HCT116 (cell line): ENCODE data around the gene P2RX7. TPM values are rescaled to one million over a fixed set of nuclear protein-coding genes. Genes with fewer than 3 reads are reported as not detected.
"Not testable (repeated sequence)": the region's sequence is repeated elsewhere in the genome, so short reads cannot be mapped to it uniquely, and the experiment has no call there.

Source experiments
- ATAC-seq: fragments of 200-7000 bp; cut with Tn5 transposase; 2 replicates; pipeline ENCODE4 v1.9.1; 2020; ENCODE audit warnings: mild to moderate bottlenecking, moderate library complexity
- BruUV-seq: library from RNA; stranded (reverse); fragments of 400-500 nt; replicated peaks from 2 replicates; lab custom pipeline; 2021; lab: Mats Ljungman, UMichigan
- CTCF ChIA-PET: fragments of 300-600 bp; sonication (Branson Sonifier 250); formaldehyde crosslinking; loops from one replicate; lab custom pipeline; 2021; ENCODE audit warnings: antibody characterized with exemption; lab: Charles Lee
- POLR2A ChIA-PET: fragments of 300-600, 350-600 bp; sonication (Branson Sonifier 250); formaldehyde crosslinking; loops from one replicate; lab custom pipeline; 2021; ENCODE audit warnings: antibody characterized with exemption; lab: Charles Lee
- RAD21 ChIA-PET, 2 experiments: fragments of 300-600 bp; sonication (Branson Sonifier 250); formaldehyde crosslinking; loops; one replicate each; lab custom pipeline; 2023; ENCODE audit warnings: low total read pairs in 2 of 2; ENCODE audit not compliant: uncharacterized antibody in 2 of 2, unreplicated experiment in 2 of 2, low non-redundant PET in 1 of 2; lab: Charles Lee
- DNase-seq: peaks from one replicate; pipeline ENCODE4 v3.0.0-alpha.2; 2010; ENCODE audit warnings: low read depth, low spot score
- H2AFZ ChIP-seq: fragments of 200-600 bp; shearing (Covaris generic), sonication (generic); 2 replicates; pipeline ENCODE4 v1.6.1; 2017; ENCODE audit warnings: low read depth, mixed run types, mixed read lengths, antibody characterized with exemption, low read length; ENCODE audit not compliant: poor library complexity, severe bottlenecking
- H3K27ac ChIP-seq: 2 replicates; pipeline ENCODE4 v1.5.1; 2012; ENCODE audit warnings: low read depth, low read length
- H3K27me3 ChIP-seq: fragments of 200-600 bp; sonication (generic); 2 replicates; pipeline ENCODE4 v1.6.1; 2016; ENCODE audit warnings: mixed run types, low read length, mixed read lengths; ENCODE audit not compliant: insufficient read depth
- H3K36me3 ChIP-seq, 2 experiments: fragments of 200-500 bp in 1 of 2; fragments of 200-600 bp in 1 of 2; sonication (Bioruptor generic) in 1 of 2; sonication (generic) in 1 of 2; 2 replicates each; pipeline versions ENCODE4 v1.5.1 to v1.6.1; 2014 to 2016; ENCODE audit warnings: low read length in 2 of 2, inconsistent platforms in 1 of 2, mixed read lengths in 1 of 2, mixed run types in 1 of 2; ENCODE audit not compliant: insufficient read depth in 2 of 2, control insufficient read depth in 1 of 2
- H3K4me1 ChIP-seq, 2 experiments: fragments of 200-600 bp in 1 of 2; sonication (generic) in 1 of 2; 2 replicates each; pipeline versions ENCODE4 v1.5.1 to v1.6.1; 2012 to 2017; ENCODE audit warnings: low read length in 2 of 2, inconsistent platforms in 1 of 2, mild to moderate bottlenecking in 1 of 2, mixed read lengths in 1 of 2, mixed run types in 1 of 2, moderate library complexity in 1 of 2; ENCODE audit not compliant: insufficient read depth in 2 of 2, control insufficient read depth in 1 of 2
- H3K4me2 ChIP-seq: fragments of 200-600 bp; sonication (generic); 2 replicates; pipeline ENCODE4 v1.6.1; 2017; ENCODE audit warnings: mixed run types, low read length, mixed read lengths
- H3K4me3 ChIP-seq, 2 experiments: fragments of 200-600 bp in 1 of 2; sonication (generic) in 1 of 2; replicated peaks in 1 of 2; 2 replicates each; pipeline ENCODE4 v1.5.1; 2011 to 2016; ENCODE audit warnings: low read length in 2 of 2, control low read depth in 1 of 2, low read depth in 1 of 2, mild to moderate bottlenecking in 1 of 2, mixed read lengths in 1 of 2, mixed run types in 1 of 2
- H3K79me2 ChIP-seq: fragments of 200-600 bp; sonication (generic); 2 replicates; pipeline ENCODE4 v1.6.1; 2017; ENCODE audit warnings: mild to moderate bottlenecking, mixed run types, low read length, moderate library complexity, mixed read lengths; ENCODE audit not compliant: insufficient read depth
- H3K9ac ChIP-seq: fragments of 200-600 bp; sonication (generic); 2 replicates; pipeline ENCODE4 v1.6.1; 2016; ENCODE audit warnings: low read length, mixed read lengths
- H3K9me2 ChIP-seq: fragments of 200-600 bp; sonication (generic), shearing (Covaris generic); 2 replicates; pipeline ENCODE4 v1.6.1; 2017; ENCODE audit warnings: mixed run types, mild to moderate bottlenecking, moderate library complexity; ENCODE audit not compliant: insufficient read depth
- H3K9me3 ChIP-seq, 2 experiments: fragments of 200-500 bp in 1 of 2; fragments of 200-600 bp in 1 of 2; sonication (Bioruptor generic) in 1 of 2; sonication (generic) in 1 of 2; 2 replicates each; pipeline ENCODE4 v1.6.1; 2014 to 2017; ENCODE audit warnings: low read length in 2 of 2, mixed read lengths in 2 of 2, inconsistent platforms in 1 of 2, low read depth in 1 of 2, mild to moderate bottlenecking in 1 of 2, mixed run types in 1 of 2, moderate library complexity in 1 of 2; ENCODE audit not compliant: control insufficient read depth in 1 of 2, insufficient read depth in 1 of 2
- H4K20me1 ChIP-seq: fragments of 200-600 bp; sonication (generic), shearing (Covaris generic); 2 replicates; pipeline ENCODE4 v1.6.1; 2017; ENCODE audit warnings: mixed run types, mild to moderate bottlenecking, moderate library complexity; ENCODE audit not compliant: insufficient read depth
- intact Hi-C: fragments of 100-400 bp; cut with micrococcal nuclease; formaldehyde crosslinking; loops from 2 replicates; pipeline ENCODE4 v1.10.0; 2022
- total RNA-seq: library from RNA; stranded (reverse); gene quantifications from one replicate; pipeline ENCODE4 v1.2.1, GENCODE V29; 2021; ENCODE audit not compliant: unreplicated experiment
- TF ChIP-seq, protein P1 (sequence below): IDR thresholded peaks from 2 replicates; pipeline ENCODE4 v1.6.1; 2012
- TF ChIP-seq, protein P2 (sequence below): IDR thresholded peaks from 2 replicates; pipeline ENCODE4 v1.6.1; 2012

P2RX7 gene
- total RNA-seq, 1 experiment from 2014 or later: 1.5 TPM

DNA sequence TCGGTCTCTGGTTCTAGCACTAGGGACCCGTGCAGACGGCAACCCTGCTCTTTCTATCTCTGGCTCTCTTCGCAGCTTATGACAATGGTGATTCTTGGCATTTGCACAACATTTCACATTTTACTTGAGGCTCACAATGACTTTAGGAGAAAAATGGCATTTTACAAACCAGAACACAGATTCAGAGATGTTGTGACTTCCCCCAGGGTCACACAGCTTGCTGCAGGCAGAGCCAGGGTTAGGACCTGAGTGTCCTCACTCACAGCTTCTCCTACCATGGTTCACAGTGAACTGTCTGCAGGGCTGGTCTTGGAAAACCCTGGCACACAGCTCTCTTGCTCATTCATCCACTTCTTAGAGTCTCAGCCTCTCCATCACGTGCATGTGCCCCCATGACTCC is 23.7 kb downstream of the P2RX7 start:
- H3K9me2 ChIP-seq: no peaks in the 10 kb centered on the region
- H3K4me2 ChIP-seq: no peak overlapping the region
- H3K4me3 ChIP-seq: no peak overlapping the region
- H3K9ac ChIP-seq: no peak overlapping the region
- RAD21 ChIA-PET: no interaction called here
- H3K4me1 ChIP-seq: no peaks in the 10 kb centered on the region
- H4K20me1 ChIP-seq: no peaks in the 10 kb centered on the region
- no peak overlapping the region for H3K27ac ChIP-seq
- H3K36me3 ChIP-seq: no peaks in the 10 kb centered on the region
- no TSS peak for BruUV-seq
- TF ChIP-seq, protein P1, sequence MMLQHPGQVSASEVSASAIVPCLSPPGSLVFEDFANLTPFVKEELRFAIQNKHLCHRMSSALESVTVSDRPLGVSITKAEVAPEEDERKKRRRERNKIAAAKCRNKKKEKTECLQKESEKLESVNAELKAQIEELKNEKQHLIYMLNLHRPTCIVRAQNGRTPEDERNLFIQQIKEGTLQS: no peak
- ATAC-seq (no peak), DNase-seq (no peak)
- intact Hi-C loops: no loop called here
- CTCF ChIA-PET: no interaction called here
- H3K9me3 ChIP-seq: no peaks in the 10 kb centered on the region
- H3K27me3 ChIP-seq: no peaks in the 10 kb centered on the region; the same call in 1 of the 2 replicates
- H2AFZ ChIP-seq: no peak overlapping the region
- H3K79me2 ChIP-seq: no peaks in the 10 kb centered on the region
- POLR2A ChIA-PET: no interaction called here

DNA sequence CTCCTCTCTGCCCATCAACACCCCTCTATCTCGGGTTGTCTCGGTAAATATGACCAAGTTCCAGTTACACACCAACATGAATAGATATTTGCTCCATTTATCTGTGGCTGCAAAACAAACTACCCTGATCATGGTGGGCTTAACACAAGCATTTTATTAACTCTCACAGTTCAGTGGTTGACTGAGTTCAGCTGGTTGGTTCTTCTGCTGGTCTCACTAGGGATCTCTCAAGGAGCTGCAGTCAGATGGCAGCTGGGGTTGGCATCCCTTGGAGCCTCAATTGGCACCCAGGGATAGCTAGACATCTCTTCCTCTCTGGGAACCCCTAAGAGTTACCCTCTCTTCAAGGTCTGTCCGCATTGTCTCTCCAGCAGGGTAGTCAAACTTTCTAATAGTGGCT is 25.4 kb downstream of the P2RX7 start:
- ChIA-PET CTCF (no interaction called here), RAD21 (no interaction called here), POLR2A (no interaction called here)
- no TSS peak for BruUV-seq
- H3K9me3 ChIP-seq: no peaks in the 10 kb centered on the region
- ATAC-seq (no peak), DNase-seq (no peak)
- no peaks in the 10 kb centered on the region for H3K36me3 ChIP-seq
- no peak overlapping the region for H3K4me2 ChIP-seq
- no peaks in the 10 kb centered on the region for H3K4me1 ChIP-seq
- intact Hi-C loops: no loop called here
- no peak overlapping the region for H3K27ac ChIP-seq
- TF ChIP-seq, protein P2, sequence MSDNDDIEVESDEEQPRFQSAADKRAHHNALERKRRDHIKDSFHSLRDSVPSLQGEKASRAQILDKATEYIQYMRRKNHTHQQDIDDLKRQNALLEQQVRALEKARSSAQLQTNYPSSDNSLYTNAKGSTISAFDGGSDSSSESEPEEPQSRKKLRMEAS: no peak
- no peaks in the 10 kb centered on the region for H4K20me1 ChIP-seq
- H3K27me3 ChIP-seq: no peaks in the 10 kb centered on the region; the same call in 1 of the 2 replicates
- no peaks in the 10 kb centered on the region for H3K9me2 ChIP-seq
- no peak overlapping the region for H2AFZ ChIP-seq
- H3K9ac ChIP-seq: no peak overlapping the region
- no peak overlapping the region for H3K4me3 ChIP-seq
- no peaks in the 10 kb centered on the region for H3K79me2 ChIP-seq

DNA sequence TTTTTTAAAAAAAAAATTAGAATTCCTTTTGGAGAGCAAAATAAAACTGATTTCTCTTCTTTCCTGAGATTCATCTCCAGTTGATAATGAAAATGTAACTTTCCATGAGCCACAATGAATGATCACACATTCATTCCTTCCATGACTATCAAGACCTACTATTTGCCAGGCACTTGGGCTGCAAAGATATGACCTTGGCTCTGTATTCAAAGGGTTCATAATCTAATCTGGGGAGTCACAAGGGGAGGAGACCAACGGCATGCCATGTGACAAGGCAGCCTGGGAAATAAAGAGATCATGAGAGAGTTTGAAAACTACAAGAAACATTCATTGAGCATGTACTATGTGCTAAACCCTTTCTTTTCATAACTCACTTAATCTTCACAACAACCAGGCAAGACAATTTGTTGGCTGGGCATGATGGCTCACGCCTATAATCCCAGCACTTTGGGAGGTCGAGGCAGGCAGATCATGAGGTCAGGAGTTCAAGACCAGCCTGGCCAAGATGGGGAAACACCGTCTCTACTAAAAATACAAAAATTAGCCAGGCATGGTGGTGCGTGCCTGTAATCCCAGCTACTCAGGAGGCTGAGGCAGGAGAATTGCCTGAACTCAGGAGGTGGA is 26.2 kb downstream of the P2RX7 start:
- CTCF ChIA-PET, RAD21 ChIA-PET, POLR2A ChIA-PET: not testable (repeated sequence)

More for the DNA sequence above, 26.2 kb downstream of the P2RX7 start:
- ATAC-seq, H3K27ac ChIP-seq, H3K9me2 ChIP-seq, H4K20me1 ChIP-seq, H2AFZ ChIP-seq, H3K36me3 ChIP-seq, BruUV-seq, H3K27me3 ChIP-seq, intact Hi-C loops, H3K9me3 ChIP-seq, DNase-seq, H3K9ac ChIP-seq, H3K79me2 ChIP-seq, H3K4me3 ChIP-seq, H3K4me1 ChIP-seq, H3K4me2 ChIP-seq: not testable (repeated sequence)
